ENCODE results near the gene SLC38A3.
A peak's percentile ranks its signal among the peaks of the same experiment; 100 is the strongest.

SLC38A3 gene

GRCh38 chr3:50164481-50164880 lies 40.6 kb upstream of the SLC38A3 start:
- Histone ChIP-seq H3K27ac (ENCODE audit: low read depth, low read length) (no peak overlapping the region), H3K4me2 (ENCODE audit: low read length) (no peak overlapping the region), H2BK120ac (ENCODE audit: low read depth, low read length) (no peak overlapping the region), H2AK5ac (ENCODE audit: low read length) (no peak overlapping the region), H3K79me2 (ENCODE audit: control insufficient read depth, insufficient read depth, low read length) (peaks cover 26% of the 10 kb centered on the region), H3K79me1 (ENCODE audit: low read length) (peaks cover 49% of the 10 kb centered on the region), H3K27me3 (ENCODE audit: insufficient read depth, low read length, poor library complexity) (no peaks in the 10 kb centered on the region), H3K36me3 (ENCODE audit: control insufficient read depth, insufficient read depth, low read length) (peaks cover 3% of the 10 kb centered on the region), H2BK5ac (ENCODE audit: low read length) (no peak overlapping the region), H3K4ac (ENCODE audit: low read depth, low read length) (no peak overlapping the region), H3K4me1 (ENCODE audit: control insufficient read depth, low read depth, low read length) (peaks cover 43% of the 10 kb centered on the region), H4K5ac (ENCODE audit: low read length) (no peak overlapping the region), H3K4me3 (ENCODE audit: low read length) (no peak overlapping the region), H3K23ac (ENCODE audit: low read length) (no peak overlapping the region), H3K56ac (ENCODE audit: low read length) (no peak overlapping the region), H4K8ac (ENCODE audit: low read depth, low read length) (no peak overlapping the region), H3K18ac (ENCODE audit: low read length) (no peak overlapping the region), H2BK15ac (replicated peaks; ENCODE audit: low read depth) (no peak overlapping the region), H3K9ac (ENCODE audit: low read length) (no peak overlapping the region)
- WGBS (ENCODE audit: extremely low coverage, insufficient coverage, low lambda C conversion rate): no CpG with 5 or more reads among the region's 1 CpG
- no peak for DNase-seq

GRCh38 chr3:50164984-50165909 lies 39.8 kb upstream of the SLC38A3 start:
- peak overlapping the region; percentile 31 for H3K27ac ChIP-seq (ENCODE audit: low read depth, low read length)
- peak overlapping the region; percentile 80 for H3K56ac ChIP-seq (ENCODE audit: low read length)
- H3K4ac ChIP-seq (ENCODE audit: low read depth, low read length): no peak overlapping the region
- H3K79me2 ChIP-seq (ENCODE audit: control insufficient read depth, insufficient read depth, low read length): peaks cover 29% of the 10 kb centered on the region
- no peaks in the 10 kb centered on the region for H3K27me3 ChIP-seq (ENCODE audit: insufficient read depth, low read length, poor library complexity)
- no peak overlapping the region for H3K4me2 ChIP-seq (ENCODE audit: low read length)
- H3K4me3 ChIP-seq (ENCODE audit: low read length): no peak overlapping the region
- peak overlapping the region; percentile 17 for H2AK5ac ChIP-seq (ENCODE audit: low read length)
- no peak overlapping the region for H3K18ac ChIP-seq (ENCODE audit: low read length)
- no CpG with 5 or more reads among the region's 7 CpGs for WGBS (ENCODE audit: extremely low coverage, insufficient coverage, low lambda C conversion rate)
- H3K4me1 ChIP-seq (ENCODE audit: control insufficient read depth, low read depth, low read length): peaks cover 44% of the 10 kb centered on the region
- no peak overlapping the region for H4K5ac ChIP-seq (ENCODE audit: low read length)
- no peak overlapping the region for H4K8ac ChIP-seq (ENCODE audit: low read depth, low read length)
- no peak overlapping the region for H2BK120ac ChIP-seq (ENCODE audit: low read depth, low read length)
- H3K36me3 ChIP-seq (ENCODE audit: control insufficient read depth, insufficient read depth, low read length): peaks cover 3% of the 10 kb centered on the region
- no peak overlapping the region for H3K23ac ChIP-seq (ENCODE audit: low read length)
- peak overlapping the region; percentile 62 for H3K9ac ChIP-seq (ENCODE audit: low read length)
- H2BK5ac ChIP-seq (ENCODE audit: low read length): peak overlapping the region; percentile 58
- peak; percentile 72 for DNase-seq
- no peak overlapping the region for H2BK15ac ChIP-seq (replicated peaks; ENCODE audit: low read depth)
- H3K79me1 ChIP-seq (ENCODE audit: low read length): peaks cover 52% of the 10 kb centered on the region

GRCh38 chr3:50165910-50166538 lies 39.0 kb upstream of the SLC38A3 start:
- H3K79me1 ChIP-seq (ENCODE audit: low read length): peaks cover 56% of the 10 kb centered on the region
- H3K4me3 ChIP-seq (ENCODE audit: low read length): no peak overlapping the region
- no peak overlapping the region for H2BK15ac ChIP-seq (replicated peaks; ENCODE audit: low read depth)
- H3K27ac ChIP-seq (ENCODE audit: low read depth, low read length): peak overlapping the region; percentile 41
- H3K4me1 ChIP-seq (ENCODE audit: control insufficient read depth, low read depth, low read length): peaks cover 42% of the 10 kb centered on the region
- no peak overlapping the region for H3K4ac ChIP-seq (ENCODE audit: low read depth, low read length)
- no peak overlapping the region for H4K5ac ChIP-seq (ENCODE audit: low read length)
- peak overlapping the region; percentile 80 for H3K56ac ChIP-seq (ENCODE audit: low read length)
- peak overlapping the region; percentile 13 for H3K18ac ChIP-seq (ENCODE audit: low read length)
- H3K23ac ChIP-seq (ENCODE audit: low read length): peak overlapping the region; percentile 37
- H3K36me3 ChIP-seq (ENCODE audit: control insufficient read depth, insufficient read depth, low read length): peaks cover 3% of the 10 kb centered on the region
- H4K8ac ChIP-seq (ENCODE audit: low read depth, low read length): no peak overlapping the region
- peaks cover 29% of the 10 kb centered on the region for H3K79me2 ChIP-seq (ENCODE audit: control insufficient read depth, insufficient read depth, low read length)
- no peak for DNase-seq
- H2BK120ac ChIP-seq (ENCODE audit: low read depth, low read length): no peak overlapping the region
- peak overlapping the region; percentile 62 for H3K9ac ChIP-seq (ENCODE audit: low read length)
- H2BK5ac ChIP-seq (ENCODE audit: low read length): peak overlapping the region; percentile 58
- no peak overlapping the region for H2AK5ac ChIP-seq (ENCODE audit: low read length)
- H3K27me3 ChIP-seq (ENCODE audit: insufficient read depth, low read length, poor library complexity): no peaks in the 10 kb centered on the region
- WGBS (ENCODE audit: extremely low coverage, insufficient coverage, low lambda C conversion rate): no CpG with 5 or more reads among the region's 15 CpGs
- H3K4me2 ChIP-seq (ENCODE audit: low read length): no peak overlapping the region

GRCh38 chr3:50166620-50167019 lies 38.5 kb upstream of the SLC38A3 start:
- Histone ChIP-seq H3K79me2 (ENCODE audit: control insufficient read depth, insufficient read depth, low read length) (peaks cover 24% of the 10 kb centered on the region), H2BK5ac (ENCODE audit: low read length) (no peak overlapping the region), H3K4me3 (ENCODE audit: low read length) (no peak overlapping the region), H3K4me1 (ENCODE audit: control insufficient read depth, low read depth, low read length) (peaks cover 38% of the 10 kb centered on the region), H3K27me3 (ENCODE audit: insufficient read depth, low read length, poor library complexity) (no peaks in the 10 kb centered on the region), H3K23ac (ENCODE audit: low read length) (no peak overlapping the region), H2AK5ac (ENCODE audit: low read length) (no peak overlapping the region), H2BK15ac (replicated peaks; ENCODE audit: low read depth) (no peak overlapping the region), H3K36me3 (ENCODE audit: control insufficient read depth, insufficient read depth, low read length) (peaks cover under 1% of the 10 kb centered on the region), H4K5ac (ENCODE audit: low read length) (no peak overlapping the region), H3K4me2 (ENCODE audit: low read length) (no peak overlapping the region), H3K9ac (ENCODE audit: low read length) (peak overlapping the region; percentile 28), H3K56ac (ENCODE audit: low read length) (peak overlapping the region; percentile 9), H3K27ac (ENCODE audit: low read depth, low read length) (peak overlapping the region; percentile 41), H2BK120ac (ENCODE audit: low read depth, low read length) (no peak overlapping the region), H4K8ac (ENCODE audit: low read depth, low read length) (no peak overlapping the region), H3K18ac (ENCODE audit: low read length) (no peak overlapping the region), H3K79me1 (ENCODE audit: low read length) (peaks cover 50% of the 10 kb centered on the region), H3K4ac (ENCODE audit: low read depth, low read length) (no peak overlapping the region)
- WGBS (ENCODE audit: extremely low coverage, insufficient coverage, low lambda C conversion rate): no CpG with 5 or more reads among the region's 6 CpGs
- DNase-seq: no peak

- H3K4me3 ChIP-seq (ENCODE audit: low read length): no peak overlapping the region
- no peak overlapping the region for H3K23ac ChIP-seq (ENCODE audit: low read length)
- peak overlapping the region; percentile 48 for H2BK5ac ChIP-seq (ENCODE audit: low read length)
- no peak for DNase-seq
- no peak overlapping the region for H2BK15ac ChIP-seq (replicated peaks; ENCODE audit: low read depth)
- peaks cover 24% of the 10 kb centered on the region for H3K79me2 ChIP-seq (ENCODE audit: control insufficient read depth, insufficient read depth, low read length)
- H3K4ac ChIP-seq (ENCODE audit: low read depth, low read length): no peak overlapping the region
- peaks cover 48% of the 10 kb centered on the region for H3K79me1 ChIP-seq (ENCODE audit: low read length)
- H3K9ac ChIP-seq (ENCODE audit: low read length): peak overlapping the region; percentile 26
- peaks cover 34% of the 10 kb centered on the region for H3K4me1 ChIP-seq (ENCODE audit: control insufficient read depth, low read depth, low read length)
- no peak overlapping the region for H3K4me2 ChIP-seq (ENCODE audit: low read length)
- H2BK120ac ChIP-seq (ENCODE audit: low read depth, low read length): no peak overlapping the region
- no peak overlapping the region for H3K27ac ChIP-seq (ENCODE audit: low read depth, low read length)
- H3K27me3 ChIP-seq (ENCODE audit: insufficient read depth, low read length, poor library complexity): no peaks in the 10 kb centered on the region
- no peak overlapping the region for H4K5ac ChIP-seq (ENCODE audit: low read length)
- H3K56ac ChIP-seq (ENCODE audit: low read length): peak overlapping the region; percentile 52
- no peak overlapping the region for H4K8ac ChIP-seq (ENCODE audit: low read depth, low read length)
- H3K18ac ChIP-seq (ENCODE audit: low read length): no peak overlapping the region
- H2AK5ac ChIP-seq (ENCODE audit: low read length): peak overlapping the region; percentile 59
- H3K36me3 ChIP-seq (ENCODE audit: control insufficient read depth, insufficient read depth, low read length): no peaks in the 10 kb centered on the region
- WGBS (ENCODE audit: extremely low coverage, insufficient coverage, low lambda C conversion rate): no CpG with 5 or more reads among the region's 16 CpGs
Measured at GRCh38 chr3:50167069-50167840, 37.8 kb upstream of the SLC38A3 start.
